ENCODE measurements around the gene PSMB8.

- TF ChIP-seq TEAD4 (CRISPR knock-in tag; IDR thresholded peaks at IDR 0.05) (no peak), CTCF (IDR thresholded peaks at IDR 0.05) (peak; percentile 86), CDX4 (CRISPR knock-in tag; IDR thresholded peaks at IDR 0.05; ENCODE audit: borderline replicate concordance) (no peak), ATF3 (CRISPR knock-in tag; conservative IDR thresholded peaks at IDR 0.05) (no peak), CREB1 (CRISPR knock-in tag; IDR thresholded peaks at IDR 0.05) (no peak)
Measured at GRCh38 chr6:32868257-32868788, 24.5 kb upstream of the PSMB8 start.
